Stimulated activated CD8-positive, alpha-beta memory T cell treated with anti-CD3 and anti-CD28 coated beads, Interleukin-7, amount 100 ng/mL, for 24 hours (primary cell): Measurements from ENCODE around the gene KRTAP3-2.

Source experiments
- DNase-seq: peaks from one replicate; pipeline ENCODE4 v3.0.0-alpha.2; 2020; ENCODE audit warnings: low read depth

The KRTAP3-2 gene

GRCh38 chr17:40963838-40964237 lies 35.9 kb downstream of the KRTAP3-2 start:
- no peak for DNase-seq

DNA sequence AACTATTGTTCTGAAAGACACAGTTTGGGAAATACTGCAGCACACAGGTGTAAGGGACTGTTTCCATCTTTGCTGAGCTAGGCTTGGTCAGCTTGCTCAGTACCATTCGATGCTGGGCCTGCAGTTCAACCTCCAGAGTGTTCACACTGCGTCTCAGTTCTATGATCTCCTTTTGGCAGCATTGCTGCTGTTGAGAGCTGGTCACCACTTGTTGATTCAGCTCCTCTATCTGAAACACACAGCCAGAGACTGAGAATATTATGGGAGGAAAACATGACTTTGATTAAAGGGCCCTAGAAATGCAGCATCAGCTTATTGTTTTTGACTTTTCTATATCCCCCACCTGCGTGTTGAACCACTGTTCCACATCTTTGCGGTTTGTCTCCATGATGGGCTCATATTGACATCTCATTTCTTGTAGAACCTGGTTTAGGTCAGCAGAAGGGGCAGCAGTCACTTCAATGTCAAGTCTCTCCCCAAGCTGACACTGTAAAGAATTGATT lies 37.6 kb downstream of the KRTAP3-2 start:
- no peak for DNase-seq

DNA sequence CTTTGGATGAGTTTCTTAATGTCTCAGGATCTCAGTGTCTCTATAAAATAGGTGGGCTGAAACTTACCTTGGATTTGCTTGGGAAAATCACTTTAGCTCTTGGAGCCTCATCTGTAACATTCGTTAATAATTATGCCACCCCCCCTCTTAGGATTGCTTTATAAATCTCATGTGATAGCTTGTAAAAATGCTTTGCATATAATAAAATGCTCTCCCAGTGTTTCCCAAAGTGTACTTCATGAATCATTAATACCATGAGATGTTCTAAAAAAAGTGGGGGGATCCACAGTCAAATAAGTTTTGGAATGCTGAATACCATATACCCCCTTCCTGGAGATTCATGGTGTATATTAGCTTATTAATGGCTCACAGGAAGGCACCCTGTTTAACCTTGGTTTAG lies 38.1 kb downstream of the KRTAP3-2 start:
- no peak for DNase-seq

DNA sequence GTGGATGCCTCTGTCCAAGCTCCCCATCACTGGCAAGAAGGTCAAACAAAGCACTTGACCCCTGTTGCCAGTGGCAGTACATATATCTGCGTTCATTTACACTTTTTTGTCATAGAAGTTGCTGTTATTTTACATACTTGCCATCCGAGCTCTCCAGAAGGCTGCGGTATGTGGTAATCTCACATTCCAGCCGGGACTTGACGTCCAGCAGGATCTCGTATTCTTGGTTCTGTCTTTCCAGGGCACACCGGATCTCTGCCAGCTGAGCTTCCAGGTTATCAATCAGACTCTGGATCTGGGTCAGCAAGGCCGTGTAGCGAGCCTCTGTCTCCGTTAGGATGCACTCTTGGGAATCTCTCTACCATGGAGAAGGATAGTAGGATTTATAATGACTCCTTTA lies 39.6 kb downstream of the KRTAP3-2 start:
- no peak for DNase-seq

- no peak for DNase-seq
Observed at GRCh38 chr17:40958086-40958953, 41.4 kb downstream of the KRTAP3-2 start.

DNA sequence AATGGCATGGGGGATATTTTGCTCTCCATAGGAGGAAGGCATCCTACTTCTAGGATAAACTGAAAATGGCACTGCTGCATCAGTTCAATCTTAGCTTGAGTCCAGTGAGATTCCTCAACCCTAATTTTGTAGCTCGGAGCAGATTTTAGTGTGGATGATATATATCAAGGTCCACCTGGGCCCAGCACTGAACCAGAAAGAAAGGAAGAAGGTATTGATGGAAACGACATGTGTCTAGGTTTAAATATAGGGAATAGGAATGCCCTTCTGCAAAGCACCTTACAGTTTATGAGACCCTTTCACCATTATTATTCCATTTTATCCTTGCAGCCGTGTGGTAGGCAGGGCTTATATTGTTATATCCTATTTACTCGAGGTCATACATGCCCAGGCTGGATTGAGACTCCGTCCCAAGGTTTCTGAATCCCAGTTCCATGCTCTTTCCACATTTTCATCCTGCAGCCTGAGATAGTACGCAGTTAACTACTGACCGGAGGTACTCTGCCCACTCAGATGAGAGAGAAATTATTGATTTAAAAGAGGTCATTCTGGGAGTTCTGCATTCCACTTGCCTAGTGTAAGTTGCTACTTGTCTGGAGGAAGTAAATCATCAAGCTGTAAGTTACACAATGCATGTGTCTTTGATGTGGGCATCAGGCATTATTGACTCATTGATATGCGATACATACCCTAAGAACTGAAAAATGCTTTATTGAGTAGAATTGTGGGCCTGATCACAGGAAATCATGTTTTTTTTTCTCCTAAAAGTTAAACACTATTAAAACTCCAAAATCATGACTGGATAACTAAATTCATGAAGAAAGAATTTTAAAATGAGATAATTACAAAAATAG lies 43.1 kb downstream of the KRTAP3-2 start:
- no peak for DNase-seq

- DNase-seq, result no peak
Observed at GRCh38 chr17:40953881-40954280, 45.8 kb downstream of the KRTAP3-2 start.

- DNase-seq, result no peak
Observed at GRCh38 chr17:40952661-40953060, 47.0 kb downstream of the KRTAP3-2 start.

GRCh38 chr17:40952154-40952553 lies 47.6 kb downstream of the KRTAP3-2 start:
- DNase-seq, result no peak

GRCh38 chr17:40951011-40951622 lies 48.6 kb downstream of the KRTAP3-2 start:
- DNase-seq, result no peak

GRCh38 chr17:40950176-40950575 lies 49.5 kb downstream of the KRTAP3-2 start:
- no peak for DNase-seq

GRCh38 chr17:40949418-40949817 lies 50.3 kb downstream of the KRTAP3-2 start:
- no peak for DNase-seq
